Measurements from ENCODE around the gene KCTD16. TPM values are rescaled to one million over a fixed set of nuclear protein-coding genes. Genes with fewer than 3 reads are reported as not detected.

KCTD16 gene
- total RNA-seq, 1 donor from 2014 or later, result 5.6 TPM

DNA sequence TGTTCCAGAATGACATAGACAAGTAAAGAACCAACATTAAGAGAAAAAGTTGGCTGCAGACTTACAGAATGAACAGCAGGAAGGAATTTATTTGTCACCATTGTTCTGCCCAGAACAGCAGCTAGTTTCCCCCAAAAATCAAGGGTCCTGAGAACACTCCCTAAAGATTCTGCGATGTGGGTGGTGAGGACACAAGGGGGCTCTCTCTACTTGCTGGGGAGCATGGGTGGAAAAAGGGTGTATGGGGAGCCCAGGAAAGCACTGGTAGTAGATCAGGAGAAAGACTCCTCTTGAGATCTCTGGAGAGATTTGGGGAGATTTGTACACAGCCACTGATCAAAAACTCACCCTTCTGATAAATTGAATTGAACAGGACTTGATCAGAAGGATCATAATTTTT is 316.5 kb downstream of the KCTD16 start:
- Mint-ChIP-seq H3K4me3 (ENCODE audit: unreplicated experiment) (no peak overlapping the region), H3K9me3 (ENCODE audit: unreplicated experiment) (no peaks in the 10 kb centered on the region), H3K4me1 (ENCODE audit: low read depth, unreplicated experiment) (peaks cover 35% of the 10 kb centered on the region), H3K27me3 (ENCODE audit: low read depth, unreplicated experiment) (no peaks in the 10 kb centered on the region), H3K36me3 (ENCODE audit: low read depth, unreplicated experiment) (no peaks in the 10 kb centered on the region), H3K27ac (ENCODE audit: unreplicated experiment) (no peak overlapping the region)
- H3K9ac ChIP-seq (ENCODE audit: low read length), result no peak overlapping the region
- H3K4me2 ChIP-seq (ENCODE audit: low read length), result no peak overlapping the region
- no peaks in the 10 kb centered on the region for H3K27me3 ChIP-seq (ENCODE audit: insufficient read depth, low read length)
- FAIRE-seq (no peak), DNase-seq (ENCODE audit: low read depth) (no peak)
- no peaks in the 10 kb centered on the region for H3K9me3 ChIP-seq (ENCODE audit: insufficient read depth, low read depth, low read length)
- H3K4me3 ChIP-seq (ENCODE audit: insufficient read depth, low read depth, low read length), result no peak overlapping the region
- no peak overlapping the region for H3K27ac ChIP-seq (ENCODE audit: low read depth, low read length)
- H4K20me1 ChIP-seq (ENCODE audit: insufficient read depth, low read length), result no peaks in the 10 kb centered on the region
- no peaks in the 10 kb centered on the region for H3K79me2 ChIP-seq (ENCODE audit: insufficient read depth, low read length)
- no peak for TF ChIP-seq CTCF (IDR thresholded peaks at IDR 0.05; ENCODE audit: insufficient read depth, low read depth, low read length)
- TF ChIP-seq EZH2 (IDR thresholded peaks at IDR 0.05; ENCODE audit: insufficient read depth, low read length), result no peak
- no peak overlapping the region for H2AFZ ChIP-seq (ENCODE audit: low read depth, low read length)
- no peaks in the 10 kb centered on the region for H3K36me3 ChIP-seq (ENCODE audit: insufficient read depth, low read length)
- peaks cover 13% of the 10 kb centered on the region for H3K4me1 ChIP-seq (ENCODE audit: insufficient read depth, low read length)

DNA sequence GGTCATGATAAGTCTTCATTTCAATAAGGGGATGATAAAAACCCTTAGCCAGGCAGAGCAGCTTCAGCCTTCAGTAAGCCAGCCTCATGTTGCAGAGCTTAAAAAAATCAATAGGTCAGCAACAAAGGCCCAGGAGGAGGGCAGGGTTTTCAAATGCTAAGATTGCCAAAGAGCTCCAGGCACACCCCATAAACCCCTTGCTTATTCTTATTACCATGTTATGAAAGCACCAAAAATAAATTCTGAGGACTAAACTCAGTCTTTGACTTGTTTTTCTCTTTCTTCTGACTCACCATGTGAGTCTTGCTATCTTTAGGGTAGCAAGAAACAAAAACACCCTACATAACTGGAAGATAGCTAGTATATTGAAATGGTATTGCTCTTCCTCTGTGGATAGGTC is 317.1 kb downstream of the KCTD16 start:
- no peak overlapping the region for H3K4me2 ChIP-seq (ENCODE audit: low read length)
- DNase-seq (ENCODE audit: low read depth) (no peak), FAIRE-seq (no peak)
- Mint-ChIP-seq H3K27ac (ENCODE audit: unreplicated experiment) (no peak overlapping the region), H3K9me3 (ENCODE audit: unreplicated experiment) (no peaks in the 10 kb centered on the region), H3K4me3 (ENCODE audit: unreplicated experiment) (no peak overlapping the region), H3K27me3 (ENCODE audit: low read depth, unreplicated experiment) (no peaks in the 10 kb centered on the region), H3K4me1 (ENCODE audit: low read depth, unreplicated experiment) (peaks cover 32% of the 10 kb centered on the region), H3K36me3 (ENCODE audit: low read depth, unreplicated experiment) (no peaks in the 10 kb centered on the region)
- no peak overlapping the region for H3K9ac ChIP-seq (ENCODE audit: low read length)
- no peaks in the 10 kb centered on the region for H3K79me2 ChIP-seq (ENCODE audit: insufficient read depth, low read length)
- no peaks in the 10 kb centered on the region for H4K20me1 ChIP-seq (ENCODE audit: insufficient read depth, low read length)
- no peak overlapping the region for H3K4me3 ChIP-seq (ENCODE audit: insufficient read depth, low read depth, low read length)
- H3K9me3 ChIP-seq (ENCODE audit: insufficient read depth, low read depth, low read length), result no peaks in the 10 kb centered on the region
- H3K27ac ChIP-seq (ENCODE audit: low read depth, low read length), result no peak overlapping the region
- H2AFZ ChIP-seq (ENCODE audit: low read depth, low read length), result no peak overlapping the region
- no peaks in the 10 kb centered on the region for H3K36me3 ChIP-seq (ENCODE audit: insufficient read depth, low read length)
- H3K27me3 ChIP-seq (ENCODE audit: insufficient read depth, low read length), result no peaks in the 10 kb centered on the region
- TF ChIP-seq CTCF (IDR thresholded peaks at IDR 0.05; ENCODE audit: insufficient read depth, low read depth, low read length), result no peak
- TF ChIP-seq EZH2 (IDR thresholded peaks at IDR 0.05; ENCODE audit: insufficient read depth, low read length), result no peak
- H3K4me1 ChIP-seq (ENCODE audit: insufficient read depth, low read length), result peaks cover 13% of the 10 kb centered on the region

DNA sequence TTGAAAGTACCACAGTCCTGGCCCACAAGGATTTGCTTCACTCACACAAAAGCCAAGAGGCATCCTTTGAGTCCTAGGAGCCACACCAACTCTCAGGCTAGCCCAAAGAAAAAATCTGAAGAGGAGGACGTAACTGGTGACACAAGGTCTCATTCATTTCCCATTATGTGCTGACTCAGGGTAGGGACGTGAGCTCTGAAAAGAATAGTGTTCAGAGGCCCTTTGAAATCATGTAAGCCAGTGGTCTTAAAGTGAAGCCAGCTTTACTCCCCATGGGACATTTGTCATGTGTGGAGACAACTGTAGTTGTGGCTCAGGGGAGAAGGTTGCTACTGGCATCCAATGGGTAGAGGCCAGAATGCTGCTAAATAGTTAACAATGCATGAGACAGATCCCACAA is 332.4 kb downstream of the KCTD16 start:
- Mint-ChIP-seq H3K27me3 (ENCODE audit: low read depth, unreplicated experiment) (no peaks in the 10 kb centered on the region), H3K36me3 (ENCODE audit: low read depth, unreplicated experiment) (peaks cover 2% of the 10 kb centered on the region), H3K27ac (ENCODE audit: unreplicated experiment) (no peak overlapping the region), H3K9me3 (ENCODE audit: unreplicated experiment) (peaks cover 6% of the 10 kb centered on the region), H3K4me3 (ENCODE audit: unreplicated experiment) (no peak overlapping the region), H3K4me1 (ENCODE audit: low read depth, unreplicated experiment) (peaks cover 2% of the 10 kb centered on the region)
- TF ChIP-seq EZH2 (IDR thresholded peaks at IDR 0.05; ENCODE audit: insufficient read depth, low read length) (no peak), CTCF (IDR thresholded peaks at IDR 0.05; ENCODE audit: insufficient read depth, low read depth, low read length) (no peak)
- no peaks in the 10 kb centered on the region for H4K20me1 ChIP-seq (ENCODE audit: insufficient read depth, low read length)
- no peak overlapping the region for H3K4me2 ChIP-seq (ENCODE audit: low read length)
- no peaks in the 10 kb centered on the region for H3K36me3 ChIP-seq (ENCODE audit: insufficient read depth, low read length)
- H3K4me3 ChIP-seq (ENCODE audit: insufficient read depth, low read depth, low read length), result no peak overlapping the region
- H2AFZ ChIP-seq (ENCODE audit: low read depth, low read length), result no peak overlapping the region
- H3K79me2 ChIP-seq (ENCODE audit: insufficient read depth, low read length), result no peaks in the 10 kb centered on the region
- DNase-seq (ENCODE audit: low read depth) (no peak), FAIRE-seq (no peak)
- no peaks in the 10 kb centered on the region for H3K9me3 ChIP-seq (ENCODE audit: insufficient read depth, low read depth, low read length)
- H3K4me1 ChIP-seq (ENCODE audit: insufficient read depth, low read length), result no peaks in the 10 kb centered on the region
- no peak overlapping the region for H3K9ac ChIP-seq (ENCODE audit: low read length)
- no peaks in the 10 kb centered on the region for H3K27me3 ChIP-seq (ENCODE audit: insufficient read depth, low read length)
- H3K27ac ChIP-seq (ENCODE audit: low read depth, low read length), result no peak overlapping the region
